ELR (cell line): ENCODE results near the gene ASB9.
"Not testable (repeated sequence)": the region's sequence is repeated elsewhere in the genome, so short reads cannot be mapped to it uniquely, and the experiment has no call there.

ENCODE experiments used
- DNase-seq: peaks from one replicate; pipeline ENCODE4 v3.0.0-alpha.2; 2015; ENCODE audit warnings: low read depth

The ASB9 gene

GRCh38 chrX:15269618-15270521 is at the start of gene ASB9:
ASB9 (minus strand) TSS chrX:15270083; CDS start chrX:15269874, 209 bp downstream.
- DNase-seq: peak; percentile 77

GRCh38 chrX:15319075-15319474 is 49.2 kb upstream of the ASB9 start:
- no peak for DNase-seq

GRCh38 chrX:15315509-15315908 is 45.6 kb upstream of the ASB9 start, which contains the start of gene ASB11:
ASB11 (minus strand) TSS chrX:15315640; CDS start chrX:15315605, 35 bp downstream.
- no peak for DNase-seq

GRCh38 chrX:15314472-15314871 is 44.6 kb upstream of the ASB9 start:
- DNase-seq: no peak

GRCh38 chrX:15311119-15311518 is 41.2 kb upstream of the ASB9 start:
- no peak for DNase-seq

GRCh38 chrX:15310117-15310516 is 40.2 kb upstream of the ASB9 start:
- DNase-seq: no peak

GRCh38 chrX:15305899-15306298 is 36.0 kb upstream of the ASB9 start:
- not testable (repeated sequence) for DNase-seq

GRCh38 chrX:15301924-15302323 is 32.0 kb upstream of the ASB9 start:
- no peak for DNase-seq

GRCh38 chrX:15299941-15300851 is 30.3 kb upstream of the ASB9 start:
- peak; percentile 18 for DNase-seq

GRCh38 chrX:15298780-15299179 is 28.9 kb upstream of the ASB9 start:
- DNase-seq: no peak

- DNase-seq: no peak
These were observed 28.3 kb upstream of the ASB9 start for GRCh38 chrX:15298201-15298600.

- peak; percentile 18 for DNase-seq
These were observed 23.6 kb upstream of the ASB9 start for GRCh38 chrX:15293451-15293850.

GRCh38 chrX:15292861-15293260 is 23.0 kb upstream of the ASB9 start:
- DNase-seq: peak; percentile 15

GRCh38 chrX:15277604-15278003 is 7.7 kb upstream of the ASB9 start:
- no peak for DNase-seq

- DNase-seq: no peak
These were observed 5.1 kb upstream of the ASB9 start for GRCh38 chrX:15274946-15275345.

- not testable (repeated sequence) for DNase-seq
These were observed 3.4 kb upstream of the ASB9 start for GRCh38 chrX:15273275-15273674.

GRCh38 chrX:15271757-15272156 is 1.9 kb upstream of the ASB9 start:
- DNase-seq: no peak

GRCh38 chrX:15269120-15269519 is 763 bp downstream of the ASB9 start:
- no peak for DNase-seq

GRCh38 chrX:15254852-15255251 is 15.0 kb downstream of the ASB9 start:
- DNase-seq: no peak

GRCh38 chrX:15245896-15246295 is 24.0 kb downstream of the ASB9 start:
- no peak for DNase-seq

GRCh38 chrX:15244421-15244820 is 25.5 kb downstream of the ASB9 start:
- no peak for DNase-seq

- peak; percentile 57 for DNase-seq
These were observed 26.9 kb downstream of the ASB9 start for GRCh38 chrX:15242899-15243555.
